Epithelial cell of proximal tubule (primary cell): Measurements from ENCODE around the gene RORB. TPM values are rescaled to one million over a fixed set of nuclear protein-coding genes. Genes with fewer than 3 reads are reported as not detected.

Source experiments
- DNase-seq: peaks from one replicate; pipeline ENCODE4 v3.0.0-alpha.2; 2011; ENCODE audit warnings: low read depth
- H3K4me3 ChIP-seq: 2 replicates; pipeline ENCODE4 v1.5.1; 2011; ENCODE audit warnings: low read depth, mild to moderate bottlenecking, low read length
- total RNA-seq: library from RNA; depleted of rRNA; stranded (reverse); fragments of >200 nt; gene quantifications from 2 replicates; pipeline ENCODE4 v1.2.3, GENCODE V29; 2015
- TF ChIP-seq, protein P1 (sequence below): conservative IDR thresholded peaks from 2 replicates; pipeline ENCODE4 v1.5.1; 2012; ENCODE audit warnings: low read depth, mild to moderate bottlenecking, low read length

RORB gene
- total RNA-seq, 1 donor from 2014 or later = not detected

DNA sequence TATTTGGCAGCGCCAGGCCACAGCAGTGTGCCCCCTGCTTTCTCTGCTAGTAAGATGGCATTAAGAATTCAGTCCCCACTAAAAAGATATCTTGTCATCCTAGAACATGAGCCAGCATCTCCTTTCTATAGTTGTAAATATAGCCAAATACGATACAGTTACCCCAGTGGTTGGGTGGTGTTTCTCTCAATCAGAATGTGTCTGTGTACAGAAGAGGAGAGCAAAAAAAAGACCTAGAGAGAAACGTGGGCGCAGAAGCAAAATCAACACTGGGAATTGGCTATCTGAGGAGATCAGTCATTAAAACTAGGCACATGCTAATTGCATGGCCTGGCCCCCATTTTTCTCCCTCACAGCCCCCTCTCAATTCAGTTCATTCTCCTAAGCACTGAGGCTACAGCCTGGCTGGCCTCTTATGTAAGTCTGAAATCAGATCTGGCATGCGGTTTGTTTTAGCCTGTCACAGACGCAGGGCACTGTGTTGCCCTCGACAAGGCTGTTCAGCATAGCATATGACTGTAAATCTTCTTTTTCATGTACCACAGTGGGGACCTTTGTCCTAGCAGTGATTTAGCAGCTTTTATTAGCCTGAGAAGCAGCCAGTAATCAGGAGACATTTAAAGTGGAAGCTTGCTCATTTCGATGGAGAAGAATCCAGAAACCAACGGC, 57.8 kb downstream of the RORB start:
- H3K4me3 ChIP-seq = no peak overlapping the region
- DNase-seq = no peak
- TF ChIP-seq, protein P1, sequence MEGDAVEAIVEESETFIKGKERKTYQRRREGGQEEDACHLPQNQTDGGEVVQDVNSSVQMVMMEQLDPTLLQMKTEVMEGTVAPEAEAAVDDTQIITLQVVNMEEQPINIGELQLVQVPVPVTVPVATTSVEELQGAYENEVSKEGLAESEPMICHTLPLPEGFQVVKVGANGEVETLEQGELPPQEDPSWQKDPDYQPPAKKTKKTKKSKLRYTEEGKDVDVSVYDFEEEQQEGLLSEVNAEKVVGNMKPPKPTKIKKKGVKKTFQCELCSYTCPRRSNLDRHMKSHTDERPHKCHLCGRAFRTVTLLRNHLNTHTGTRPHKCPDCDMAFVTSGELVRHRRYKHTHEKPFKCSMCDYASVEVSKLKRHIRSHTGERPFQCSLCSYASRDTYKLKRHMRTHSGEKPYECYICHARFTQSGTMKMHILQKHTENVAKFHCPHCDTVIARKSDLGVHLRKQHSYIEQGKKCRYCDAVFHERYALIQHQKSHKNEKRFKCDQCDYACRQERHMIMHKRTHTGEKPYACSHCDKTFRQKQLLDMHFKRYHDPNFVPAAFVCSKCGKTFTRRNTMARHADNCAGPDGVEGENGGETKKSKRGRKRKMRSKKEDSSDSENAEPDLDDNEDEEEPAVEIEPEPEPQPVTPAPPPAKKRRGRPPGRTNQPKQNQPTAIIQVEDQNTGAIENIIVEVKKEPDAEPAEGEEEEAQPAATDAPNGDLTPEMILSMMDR = no peak

DNA sequence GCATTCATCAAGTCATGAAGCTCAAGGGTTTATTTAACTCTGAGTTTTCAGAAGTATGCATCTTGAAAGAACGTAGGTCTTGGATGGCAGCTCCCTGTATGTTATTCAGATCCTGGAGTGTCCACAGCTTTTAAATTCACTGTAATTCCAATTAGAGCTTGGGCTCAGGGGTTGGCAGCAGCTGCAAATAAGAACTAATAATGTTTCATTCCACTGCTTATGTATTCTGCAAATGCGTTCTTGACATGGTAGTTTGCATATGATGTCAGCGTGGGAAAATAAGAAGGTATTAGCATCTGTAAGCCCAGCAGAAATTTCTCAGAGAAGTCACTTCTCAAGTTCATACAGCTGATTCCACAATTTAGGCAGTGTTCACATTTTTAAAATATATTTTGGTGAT, 58.4 kb downstream of the RORB start:
- H3K4me3 ChIP-seq = no peak overlapping the region
- no peak for DNase-seq
- TF ChIP-seq, protein P1 = no peak

DNA sequence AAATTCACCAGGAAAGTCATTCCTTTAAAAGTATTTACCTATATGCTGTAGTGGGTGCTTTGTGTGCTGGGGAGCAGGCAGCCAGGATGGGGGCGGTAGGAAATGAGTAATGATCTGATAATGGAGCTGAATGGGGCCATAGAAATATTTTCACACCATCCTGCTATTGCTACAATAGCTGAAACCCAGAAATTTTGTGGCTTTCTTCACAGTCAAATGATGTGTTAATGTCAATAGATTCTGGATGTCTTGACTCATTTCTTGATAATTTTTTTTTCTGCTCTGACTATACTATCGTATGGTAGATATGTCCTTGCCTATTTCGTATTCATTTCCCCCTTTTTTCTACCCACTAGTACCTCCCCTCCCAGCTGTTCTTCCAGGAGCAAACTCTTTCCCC, 59.5 kb downstream of the RORB start:
- DNase-seq = no peak
- TF ChIP-seq, protein P1 = no peak
- H3K4me3 ChIP-seq = no peak overlapping the region

DNA sequence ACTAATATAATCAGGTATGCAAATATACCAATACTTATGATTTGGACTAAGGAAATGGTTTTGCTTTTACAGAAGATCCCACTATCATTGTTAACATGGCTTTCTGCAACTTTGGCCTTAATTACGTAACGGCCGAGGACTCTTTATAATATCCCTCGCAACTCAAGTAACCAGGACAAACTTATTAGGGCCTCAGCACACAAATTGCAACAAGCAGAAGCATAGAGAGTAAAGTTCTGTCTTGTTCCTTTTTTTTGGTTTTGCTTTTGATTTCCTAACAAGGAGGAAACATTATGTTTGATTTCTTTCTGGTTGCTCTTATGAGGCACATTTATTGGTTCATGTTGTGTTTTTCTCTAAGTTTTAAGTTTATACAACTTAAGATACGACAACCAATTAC, 60.4 kb downstream of the RORB start:
- TF ChIP-seq, protein P1 = no peak
- no peak overlapping the region for H3K4me3 ChIP-seq
- DNase-seq = no peak

DNA sequence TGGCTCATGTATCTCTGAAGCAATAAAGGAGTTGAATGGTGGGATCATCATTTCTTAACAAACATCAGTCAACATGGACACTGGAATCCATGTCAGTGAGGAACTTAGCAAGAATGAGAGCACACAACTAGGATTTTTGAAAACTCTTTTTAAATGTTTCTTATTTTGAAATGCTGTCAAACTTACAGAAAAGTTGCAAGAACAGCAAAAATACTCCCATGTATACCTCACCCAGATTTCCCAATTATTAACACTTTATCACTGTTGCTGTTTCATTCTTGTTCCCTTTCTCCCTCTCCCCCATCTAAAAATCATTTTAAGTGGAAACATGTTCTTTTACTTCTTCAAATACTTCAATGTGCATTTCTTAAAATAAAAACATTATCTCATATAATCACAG, 65.5 kb downstream of the RORB start:
- TF ChIP-seq, protein P1 = no peak
- no peak overlapping the region for H3K4me3 ChIP-seq
- no peak for DNase-seq

DNA sequence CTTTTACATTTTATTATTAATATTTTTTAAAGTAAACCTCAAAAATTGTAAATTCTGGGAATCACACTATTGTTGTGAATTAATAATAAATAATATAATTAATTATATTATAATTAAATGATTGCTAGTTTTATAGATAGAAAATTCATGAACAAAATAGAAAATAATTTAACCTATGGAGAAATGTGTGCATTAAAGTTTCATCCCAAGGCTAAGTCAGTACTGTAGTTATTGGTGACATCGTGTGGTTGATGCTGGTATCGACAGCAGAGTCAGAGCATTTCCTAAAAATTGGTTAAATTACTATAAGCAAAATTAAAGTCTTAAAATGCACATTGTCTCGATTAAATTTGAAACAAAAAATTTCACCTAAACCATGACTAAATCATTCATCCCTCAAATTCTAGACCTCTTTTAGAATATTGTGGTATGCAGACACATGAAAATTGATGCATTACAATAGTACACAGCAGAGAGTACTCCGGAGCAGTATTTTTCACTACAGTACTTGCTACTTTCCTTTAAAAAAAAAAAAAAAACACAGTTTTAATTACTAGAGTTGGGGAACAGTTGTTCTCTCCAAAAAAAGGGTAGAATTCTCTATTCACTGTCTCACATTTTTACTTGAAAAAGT, 73.9 kb downstream of the RORB start:
- TF ChIP-seq, protein P1 = peak; percentile 81
- no peak for DNase-seq

DNA sequence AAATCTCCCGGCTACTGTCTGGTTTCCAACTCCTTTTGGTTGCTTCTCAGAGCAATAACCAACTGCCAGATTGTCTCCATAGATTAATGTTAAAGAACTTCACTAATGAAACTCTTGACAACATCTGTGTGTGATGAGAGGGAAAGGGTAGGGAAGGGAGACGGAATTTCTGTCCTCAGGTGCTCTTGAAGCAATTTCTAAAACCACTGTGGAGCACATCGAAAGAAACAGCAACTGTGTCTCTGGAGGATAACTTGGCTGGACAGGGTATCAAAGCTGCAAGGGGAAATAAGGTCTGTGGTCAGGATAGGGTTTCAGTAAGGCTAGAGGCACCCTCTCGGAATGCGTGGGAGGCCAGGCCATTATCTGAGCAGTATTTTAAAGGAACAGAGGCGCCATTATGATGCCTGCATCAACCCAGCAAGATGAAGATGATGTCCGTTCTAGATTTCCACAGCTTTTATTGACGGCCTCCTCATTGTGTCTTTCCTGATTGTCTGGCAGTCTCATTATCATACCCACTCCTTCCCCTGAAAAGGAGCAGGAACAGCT, 76.6 kb downstream of the RORB start:
- TF ChIP-seq, protein P1 = no peak
- H3K4me3 ChIP-seq = no peak overlapping the region
- no peak for DNase-seq

More for the DNA sequence above, 73.9 kb downstream of the RORB start:
- H3K4me3 ChIP-seq = no peak overlapping the region
